HUES6 (cell line): ENCODE measurements around the gene UNC5C.

Experiments used
- H3K27ac ChIP-seq: 2 replicates; pipeline ENCODE4 v1.7.0; 2013; ENCODE audit warnings: low read depth, mild to moderate bottlenecking, low read length, inconsistent platforms
- H3K27me3 ChIP-seq: 2 replicates; pipeline ENCODE4 v1.6.1; 2013; ENCODE audit warnings: low read length; ENCODE audit not compliant: control insufficient read depth, insufficient read depth
- H3K36me3 ChIP-seq: 2 replicates; pipeline ENCODE4 v1.6.1; 2013; ENCODE audit warnings: low read length; ENCODE audit not compliant: control insufficient read depth, insufficient read depth
- H3K4me1 ChIP-seq: 2 replicates; pipeline ENCODE4 v1.6.1; 2013; ENCODE audit warnings: low read length; ENCODE audit not compliant: control insufficient read depth, insufficient read depth
- H3K4me3 ChIP-seq: 2 replicates; pipeline ENCODE4 v1.5.1; 2013; ENCODE audit warnings: low read depth, low read length
- H3K9ac ChIP-seq: one replicate; pipeline ENCODE4 v1.6.1; 2013; ENCODE audit warnings: mild to moderate bottlenecking, low read length
- H3K9me3 ChIP-seq: 2 replicates; pipeline ENCODE4 v1.6.1; 2013; ENCODE audit warnings: low read depth, low read length; ENCODE audit not compliant: control insufficient read depth, insufficient read depth

Gene UNC5C

GRCh38 chr4:95428291-95429070 lies 120.3 kb downstream of the UNC5C start:
- Histone ChIP-seq H3K9ac (no peak overlapping the region), H3K27ac (no peak overlapping the region), H3K4me1 (peaks cover 3% of the 10 kb centered on the region; the same call in 1 of the 2 replicates), H3K4me3 (no peak overlapping the region), H3K9me3 (no peaks in the 10 kb centered on the region), H3K36me3 (no peaks in the 10 kb centered on the region), H3K27me3 (no peaks in the 10 kb centered on the region)

DNA sequence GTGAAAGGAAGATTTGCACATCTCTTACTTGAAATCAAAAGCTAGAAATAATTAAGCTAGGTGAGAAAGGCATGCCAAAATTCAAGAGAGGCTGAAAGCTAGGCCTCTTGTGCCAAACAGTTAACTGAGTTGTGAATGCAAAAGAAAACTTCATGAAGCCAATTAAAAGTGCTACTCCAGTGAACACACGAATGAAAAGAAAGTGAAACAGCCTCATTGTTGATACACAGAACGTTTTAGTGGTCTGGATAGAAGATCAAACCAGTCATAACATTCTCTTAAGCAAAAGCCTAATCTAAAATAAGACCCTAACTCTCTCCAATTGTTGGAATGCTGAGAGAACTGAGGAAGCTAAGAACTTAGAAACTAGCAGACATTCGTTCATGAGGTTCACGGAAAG lies 122.3 kb downstream of the UNC5C start:
- Histone ChIP-seq H3K27ac (no peak overlapping the region), H3K4me3 (no peak overlapping the region), H3K9me3 (no peaks in the 10 kb centered on the region), H3K4me1 (peaks cover 3% of the 10 kb centered on the region; the same call in 1 of the 2 replicates), H3K27me3 (no peaks in the 10 kb centered on the region), H3K36me3 (no peaks in the 10 kb centered on the region), H3K9ac (no peak overlapping the region)

- H3K9ac ChIP-seq: no peak overlapping the region
- no peaks in the 10 kb centered on the region for H3K36me3 ChIP-seq
- no peaks in the 10 kb centered on the region for H3K27me3 ChIP-seq
- no peak overlapping the region for H3K4me3 ChIP-seq
- H3K9me3 ChIP-seq: no peaks in the 10 kb centered on the region
- H3K27ac ChIP-seq: no peak overlapping the region
- H3K4me1 ChIP-seq: no peaks in the 10 kb centered on the region
Observed at GRCh38 chr4:95422436-95422835, 126.3 kb downstream of the UNC5C start.

DNA sequence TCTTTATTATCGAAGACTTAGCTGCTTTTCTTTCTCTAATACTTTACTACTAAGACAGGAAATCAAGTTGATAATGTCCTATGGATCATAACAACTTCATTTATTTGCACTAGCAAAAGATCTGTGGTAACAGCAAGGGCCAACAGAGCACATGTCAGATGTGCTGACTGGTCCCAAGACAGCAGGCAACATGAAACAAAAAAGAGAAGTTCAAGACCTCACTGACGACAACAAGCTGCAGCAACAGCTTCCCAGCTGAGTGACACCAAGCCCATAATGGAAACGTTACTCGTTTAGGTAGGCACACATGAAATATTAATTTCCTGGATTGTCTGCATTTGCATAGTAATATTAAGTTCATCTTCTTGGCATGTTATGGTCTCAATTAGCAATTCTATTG lies 126.9 kb downstream of the UNC5C start:
- Histone ChIP-seq H3K27ac (no peak overlapping the region), H3K9me3 (no peaks in the 10 kb centered on the region), H3K4me1 (no peaks in the 10 kb centered on the region), H3K9ac (no peak overlapping the region), H3K27me3 (peaks cover 2% of the 10 kb centered on the region; the same call in 1 of the 2 replicates), H3K4me3 (no peak overlapping the region), H3K36me3 (no peaks in the 10 kb centered on the region)

- no peak overlapping the region for H3K27ac ChIP-seq
Observed at GRCh38 chr4:95417531-95417930, 131.2 kb downstream of the UNC5C start.

GRCh38 chr4:95415346-95415771 lies 133.4 kb downstream of the UNC5C start:
- H3K27ac ChIP-seq: no peak overlapping the region
- H3K4me1 ChIP-seq: no peaks in the 10 kb centered on the region
- H3K4me3 ChIP-seq: no peak overlapping the region
- peaks cover 2% of the 10 kb centered on the region; the same call in 1 of the 2 replicates for H3K27me3 ChIP-seq
- no peaks in the 10 kb centered on the region for H3K36me3 ChIP-seq
- no peak overlapping the region for H3K9ac ChIP-seq
- no peaks in the 10 kb centered on the region for H3K9me3 ChIP-seq

More at GRCh38 chr4:95417531-95417930, 131.2 kb downstream of the UNC5C start:
- no peaks in the 10 kb centered on the region for H3K4me1 ChIP-seq
- no peaks in the 10 kb centered on the region for H3K36me3 ChIP-seq
- no peak overlapping the region for H3K9ac ChIP-seq
- peaks cover 2% of the 10 kb centered on the region; the same call in 1 of the 2 replicates for H3K27me3 ChIP-seq
- no peaks in the 10 kb centered on the region for H3K9me3 ChIP-seq
- H3K4me3 ChIP-seq: no peak overlapping the region

GRCh38 chr4:95411371-95412088 lies 137.2 kb downstream of the UNC5C start:
- Histone ChIP-seq H3K27ac (no peak overlapping the region), H3K27me3 (no peaks in the 10 kb centered on the region), H3K4me3 (no peak overlapping the region), H3K9ac (no peak overlapping the region), H3K9me3 (no peaks in the 10 kb centered on the region), H3K4me1 (no peaks in the 10 kb centered on the region), H3K36me3 (no peaks in the 10 kb centered on the region)

GRCh38 chr4:95410387-95410977 lies 138.3 kb downstream of the UNC5C start:
- H3K9ac ChIP-seq: no peak overlapping the region
- H3K4me1 ChIP-seq: no peaks in the 10 kb centered on the region
- H3K9me3 ChIP-seq: no peaks in the 10 kb centered on the region
- no peak overlapping the region for H3K27ac ChIP-seq
- H3K4me3 ChIP-seq: no peak overlapping the region
- H3K27me3 ChIP-seq: no peaks in the 10 kb centered on the region
- H3K36me3 ChIP-seq: no peaks in the 10 kb centered on the region

GRCh38 chr4:95409750-95410149 lies 139.0 kb downstream of the UNC5C start:
- H3K9ac ChIP-seq: no peak overlapping the region
- no peak overlapping the region for H3K27ac ChIP-seq
- H3K9me3 ChIP-seq: no peaks in the 10 kb centered on the region
- no peaks in the 10 kb centered on the region for H3K4me1 ChIP-seq
- H3K27me3 ChIP-seq: no peaks in the 10 kb centered on the region
- H3K4me3 ChIP-seq: no peak overlapping the region
- H3K36me3 ChIP-seq: no peaks in the 10 kb centered on the region

DNA sequence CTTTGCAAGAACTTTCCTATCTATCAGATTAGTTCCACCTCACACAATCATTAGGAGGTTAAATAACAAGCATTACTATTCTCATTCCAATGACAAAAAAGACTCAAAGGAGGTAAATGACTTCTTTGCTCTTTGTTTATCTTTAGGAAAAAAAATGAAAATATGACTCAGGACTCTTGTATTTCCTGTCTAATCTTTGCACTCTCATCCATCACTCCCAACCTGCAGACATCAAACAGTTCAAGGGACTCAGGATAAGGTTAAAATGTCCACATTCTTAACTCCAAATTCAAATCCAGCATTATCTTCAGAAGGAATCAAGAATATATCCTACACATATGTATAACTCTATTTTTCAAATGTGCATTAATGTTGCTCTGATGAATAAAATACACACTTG lies 139.6 kb downstream of the UNC5C start:
- H3K27ac ChIP-seq: no peak overlapping the region

GRCh38 chr4:95402299-95402698 lies 146.5 kb downstream of the UNC5C start:
- H3K9ac ChIP-seq: no peak overlapping the region
- H3K27ac ChIP-seq: no peak overlapping the region
- peaks cover 21% of the 10 kb centered on the region; the same call in 1 of the 2 replicates for H3K4me1 ChIP-seq
- no peak overlapping the region for H3K4me3 ChIP-seq
- H3K27me3 ChIP-seq: no peaks in the 10 kb centered on the region
- no peaks in the 10 kb centered on the region for H3K9me3 ChIP-seq
- no peaks in the 10 kb centered on the region for H3K36me3 ChIP-seq

More for the DNA sequence above, 139.6 kb downstream of the UNC5C start:
- H3K9ac ChIP-seq: no peak overlapping the region
- H3K4me3 ChIP-seq: no peak overlapping the region
- H3K4me1 ChIP-seq: no peaks in the 10 kb centered on the region
- H3K27me3 ChIP-seq: no peaks in the 10 kb centered on the region
- H3K36me3 ChIP-seq: no peaks in the 10 kb centered on the region
- no peaks in the 10 kb centered on the region for H3K9me3 ChIP-seq
